Mucosa of descending colon (tissue), 3 donors: ENCODE measurements around the gene CHRM5. TPM values are rescaled to one million over a fixed set of nuclear protein-coding genes. Genes with fewer than 3 reads are reported as not detected.
A peak's percentile ranks its signal among the peaks of the same experiment; 100 is the strongest.

Experiments
- ATAC-seq: fragments of 200-7000 bp; cut with Tn5 transposase; one replicate; pipeline ENCODE4 v1.9.1; 2020; ENCODE audit warnings: mild to moderate bottlenecking, moderate library complexity
- DNase-seq, 3 donors: peaks; one replicate each; pipeline ENCODE4 v3.0.0-alpha.2; 2020
- H3K36me3 ChIP-seq: fragments of 200-600 bp; one replicate; pipeline ENCODE4 v1.8.0; 2021; ENCODE audit warnings: low read depth, mild to moderate bottlenecking
- H3K4me1 ChIP-seq: fragments of 200-600 bp; one replicate; pipeline ENCODE4 v1.8.0; 2021; ENCODE audit warnings: low read depth, mild to moderate bottlenecking
- H3K4me3 ChIP-seq: fragments of 200-600 bp; one replicate; pipeline ENCODE4 v1.8.0; 2021; ENCODE audit warnings: mild to moderate bottlenecking
- H3K9me3 ChIP-seq: fragments of 200-600 bp; one replicate; pipeline ENCODE4 v1.8.0; 2021; ENCODE audit warnings: mild to moderate bottlenecking
- CTCF ChIP-seq: fragments of 200-600 bp; IDR thresholded peaks from one replicate; pipeline ENCODE4 v1.8.0; 2022; ENCODE audit warnings: antibody characterized with exemption, mild to moderate bottlenecking
- intact Hi-C, 2 donors: fragments of 100-400 bp; cut with DNase I in 1 of 2; cut with micrococcal nuclease in 1 of 2; formaldehyde crosslinking; loops; one replicate each; pipeline versions ENCODE4 v1.11.0 to v1.11.1; 2022; cut with DNase I, micrococcal nuclease
- total RNA-seq, 3 donors: library from RNA; stranded (reverse); fragmentation: NEBNext Ultra II Directional in 2 of 3; extraction: Animal tissue kit (Norgen Biotek cat#: 25700) in 2 of 3; gene quantifications; one replicate each; pipeline versions ENCODE4 v1.2.1 to v1.2.4, GENCODE V29; 2021 to 2023
- donor health status: DM: no; HTN: no; CAD: no; lungs with moderate emphysema.
- donor health status: DM: no; HTN: no; CAD: no.
- donor health status: DM: no; HTN: yes; CAD: no.

CHRM5 gene
- total RNA-seq, 3 donors from 2014 or later: not detected

- H3K4me3 ChIP-seq: no peak overlapping the region
- intact Hi-C loops: loop anchor here in 1 of 2 donors (10.0 kb wide), 1 partner anchor 108 kb away; the partner anchor contains the start of gene KATNBL1
- TF ChIP-seq CTCF: no peak
- H3K9me3 ChIP-seq: no peaks in the 10 kb centered on the region
- no peaks in the 10 kb centered on the region for H3K36me3 ChIP-seq
- DNase-seq: no peak
- ATAC-seq: no peak
- H3K4me1 ChIP-seq: no peaks in the 10 kb centered on the region
Observed at GRCh38 chr15:34106423-34106822, 138.1 kb downstream of the CHRM5 start.

DNA sequence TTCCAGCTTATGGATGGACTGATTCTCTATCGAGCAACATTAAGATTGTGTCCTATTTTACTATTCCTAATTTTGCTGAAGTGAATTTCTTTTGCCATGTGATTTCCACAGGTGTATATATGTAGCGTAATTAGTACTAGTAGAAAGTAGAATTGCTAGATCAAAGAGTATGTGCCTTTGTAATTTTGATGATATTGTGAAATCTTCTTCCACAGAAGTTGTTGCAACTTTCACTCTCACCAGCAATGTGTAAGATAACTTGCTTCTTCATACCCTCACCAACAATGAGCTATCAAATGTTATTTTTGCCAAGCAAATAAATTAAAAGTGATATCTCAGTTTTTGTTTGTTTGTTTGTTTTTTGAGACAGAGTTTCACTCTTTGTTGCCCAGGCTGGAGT is 139.0 kb downstream of the CHRM5 start:
- DNase-seq: no peak
- intact Hi-C loops: loop anchor here in 1 of 2 donors (10.0 kb wide), 1 partner anchor 107 kb away; the partner anchor contains the start of gene KATNBL1
- Histone ChIP-seq H3K4me3 (no peak overlapping the region), H3K36me3 (no peaks in the 10 kb centered on the region), H3K4me1 (no peaks in the 10 kb centered on the region), H3K9me3 (no peaks in the 10 kb centered on the region)
- no peak for ATAC-seq
- no peak for TF ChIP-seq CTCF

DNA sequence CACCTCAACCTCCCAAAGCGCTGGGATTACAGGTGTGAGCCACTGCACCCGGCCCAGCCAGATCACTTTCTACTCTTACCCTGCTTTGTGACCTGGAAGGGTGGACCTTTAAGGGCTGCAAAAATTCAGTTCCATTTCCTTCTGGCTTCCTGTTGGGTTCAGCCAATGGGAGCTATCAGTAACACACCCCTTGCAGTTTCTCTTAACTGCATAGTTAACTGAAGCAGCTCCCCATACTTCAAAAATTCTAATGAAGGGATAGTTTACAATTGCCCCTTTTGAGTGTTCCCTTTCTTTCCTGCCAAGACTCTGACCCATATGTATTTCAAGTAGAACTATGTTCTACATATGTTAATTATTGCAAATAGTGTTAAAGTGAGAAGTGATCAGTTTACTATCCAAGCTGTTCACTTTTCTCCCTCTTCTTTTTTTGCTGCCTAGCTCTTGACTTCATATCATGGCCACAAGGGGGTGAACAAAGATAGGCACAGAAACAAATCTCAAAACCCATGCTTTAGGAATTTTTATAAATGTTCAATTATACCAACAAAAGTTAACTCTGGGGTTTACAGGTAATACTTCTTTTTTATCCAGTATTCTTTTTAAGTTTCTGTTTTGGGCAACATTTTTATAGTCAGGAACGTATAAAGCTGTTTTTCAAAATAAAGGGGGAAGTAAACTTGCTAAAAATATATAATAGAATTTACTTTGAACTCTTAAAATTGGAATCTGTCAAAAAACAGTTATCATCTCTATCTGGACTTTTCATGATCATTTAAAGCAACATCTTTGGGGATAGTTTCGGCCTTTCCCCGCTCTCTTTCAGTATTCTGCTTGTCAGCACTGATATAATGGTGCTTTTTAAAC is 141.7 kb downstream of the CHRM5 start:
- DNase-seq: peak in 1 of 3 donors; percentile 15
- Histone ChIP-seq H3K36me3 (no peaks in the 10 kb centered on the region), H3K4me3 (no peak overlapping the region), H3K9me3 (no peaks in the 10 kb centered on the region), H3K4me1 (no peaks in the 10 kb centered on the region)
- ATAC-seq: peak; percentile 38
- no peak for TF ChIP-seq CTCF
- intact Hi-C loops: loop anchor here in 1 of 2 donors (10.0 kb wide), 1 partner anchor 105 kb away; the partner anchor contains the start of gene KATNBL1

DNA sequence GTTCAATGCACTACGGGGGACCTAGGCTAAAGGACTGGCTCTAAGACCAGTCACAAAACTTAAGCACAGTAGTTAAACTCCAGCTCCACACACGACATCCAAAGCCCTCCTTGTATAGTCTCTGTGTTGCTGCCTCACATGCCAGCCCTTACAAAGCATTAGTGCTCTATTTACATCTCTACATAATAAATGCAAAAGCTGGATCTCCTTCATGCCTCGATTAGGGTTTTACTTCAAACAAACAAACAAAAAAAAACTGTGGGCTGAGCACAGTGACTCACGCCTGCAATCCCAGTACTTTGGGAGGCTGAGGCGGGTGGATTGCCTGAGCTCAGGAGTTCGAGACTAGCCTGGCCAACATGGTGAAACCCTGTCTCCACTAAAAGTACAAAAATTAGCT is 143.2 kb downstream of the CHRM5 start:
- no peak for DNase-seq
- no peak overlapping the region for H3K4me3 ChIP-seq
- no peaks in the 10 kb centered on the region for H3K9me3 ChIP-seq
- TF ChIP-seq CTCF: no peak
- ATAC-seq: no peak
- no peaks in the 10 kb centered on the region for H3K36me3 ChIP-seq
- no peaks in the 10 kb centered on the region for H3K4me1 ChIP-seq
- intact Hi-C loops: no loop called here

DNA sequence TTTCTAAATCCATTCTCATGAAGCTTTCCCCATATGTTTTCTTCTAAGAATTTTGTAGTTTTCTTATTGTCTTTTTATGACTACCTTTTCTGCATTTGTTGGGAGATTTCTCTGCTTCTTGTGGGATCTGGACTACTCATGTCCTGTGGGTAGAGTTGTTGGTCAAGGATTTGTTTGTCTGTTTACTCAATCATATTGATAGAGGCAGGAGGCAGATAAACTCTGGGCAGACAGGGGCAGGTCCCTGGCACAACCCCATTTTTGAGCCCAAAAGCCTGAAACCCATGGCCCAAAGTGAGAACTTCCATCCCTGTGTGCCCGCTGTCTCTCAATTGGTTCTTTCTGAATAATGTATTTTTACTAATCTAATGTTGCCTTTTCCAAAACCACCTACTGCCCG is 145.9 kb downstream of the CHRM5 start:
- intact Hi-C loops: no loop called here
- no peaks in the 10 kb centered on the region for H3K36me3 ChIP-seq
- ATAC-seq: no peak

More for the DNA sequence above, 145.9 kb downstream of the CHRM5 start:
- TF ChIP-seq CTCF: no peak
- no peak for DNase-seq
- no peaks in the 10 kb centered on the region for H3K9me3 ChIP-seq
- no peak overlapping the region for H3K4me3 ChIP-seq
- H3K4me1 ChIP-seq: no peaks in the 10 kb centered on the region
